Adipose tissue (tissue), 3 donors: ENCODE results near the gene ABL2. TPM values are rescaled to one million over a fixed set of nuclear protein-coding genes. Genes with fewer than 3 reads are reported as not detected.

ENCODE experiments used
- H3K27ac ChIP-seq: one replicate; pipeline ENCODE4 v1.5.1; 2013; ENCODE audit warnings: low read depth, low read length
- WGBS, 3 donors: extraction: QIAGEN DNeasy Blood & Tissue Kit; methylation state at CpG; one replicate each; pipeline ENCODE4 v1.1.7; 2013; 5-methylcytosine and 5-hydroxymethylcytosine counted together
- polyA plus RNA-seq, 3 donors: library from polyadenylated mRNA; stranded (reverse); fragments of 200-250 nt; gene quantifications; one replicate each; pipeline ENCODE4 v1.2.3, GENCODE V29; 2013
- donor health status: healthy with polysubstance abuse.
- donor health status: Bipolar disorder and iron deficiency.
- donor health status: healthy.

Gene ABL2
- polyA plus RNA-seq, 3 donors = 2.6 to 9.7 (median 6.2) TPM

DNA sequence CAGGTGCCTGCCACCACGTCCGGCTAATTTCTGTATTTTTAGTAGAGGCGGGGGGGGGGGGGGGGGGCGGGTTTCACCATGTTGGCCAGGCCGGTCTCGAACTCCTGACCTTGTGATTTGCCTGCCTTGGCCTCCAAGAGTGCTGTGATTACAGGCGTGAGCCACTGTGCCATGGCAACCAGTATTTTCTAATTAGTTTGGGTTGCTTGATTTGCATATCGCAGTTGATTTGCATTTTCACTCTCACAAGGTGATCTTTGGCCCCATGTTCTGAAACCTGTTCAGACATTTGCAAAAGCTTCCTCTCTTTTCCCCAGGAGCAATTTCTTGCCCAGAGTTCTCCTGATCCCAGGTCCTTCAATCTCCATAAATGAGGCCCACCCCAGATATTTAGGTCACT is 145.9 kb downstream of the ABL2 start:
- WGBS, 3 donors = 64 to 91% (median 87%) methylated on average over 6 to 8 of the region's 8 CpGs

DNA sequence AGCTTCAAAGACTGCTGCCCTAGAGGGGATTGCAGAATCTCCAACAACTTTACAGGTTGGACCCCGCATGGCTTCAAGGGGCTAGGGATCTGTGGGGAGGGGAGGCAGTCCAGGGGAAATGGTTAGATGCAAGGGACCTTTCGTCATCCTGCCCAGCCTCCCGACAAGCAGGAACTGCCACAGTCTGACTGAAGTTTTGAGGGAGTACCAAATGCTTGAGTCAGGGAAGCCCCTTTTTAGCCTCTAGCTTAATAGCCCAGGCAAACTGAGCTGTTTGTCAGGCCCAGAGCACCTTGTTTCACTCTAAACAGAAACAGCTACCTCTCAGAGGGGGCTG is 146.5 kb downstream of the ABL2 start:
- WGBS, 3 donors = 2 to 5% (median 5%) methylated on average over 3 of the region's 3 CpGs
- H3K27ac ChIP-seq = no peak overlapping the region

More for the DNA sequence above, 145.9 kb downstream of the ABL2 start:
- H3K27ac ChIP-seq = no peak overlapping the region

DNA sequence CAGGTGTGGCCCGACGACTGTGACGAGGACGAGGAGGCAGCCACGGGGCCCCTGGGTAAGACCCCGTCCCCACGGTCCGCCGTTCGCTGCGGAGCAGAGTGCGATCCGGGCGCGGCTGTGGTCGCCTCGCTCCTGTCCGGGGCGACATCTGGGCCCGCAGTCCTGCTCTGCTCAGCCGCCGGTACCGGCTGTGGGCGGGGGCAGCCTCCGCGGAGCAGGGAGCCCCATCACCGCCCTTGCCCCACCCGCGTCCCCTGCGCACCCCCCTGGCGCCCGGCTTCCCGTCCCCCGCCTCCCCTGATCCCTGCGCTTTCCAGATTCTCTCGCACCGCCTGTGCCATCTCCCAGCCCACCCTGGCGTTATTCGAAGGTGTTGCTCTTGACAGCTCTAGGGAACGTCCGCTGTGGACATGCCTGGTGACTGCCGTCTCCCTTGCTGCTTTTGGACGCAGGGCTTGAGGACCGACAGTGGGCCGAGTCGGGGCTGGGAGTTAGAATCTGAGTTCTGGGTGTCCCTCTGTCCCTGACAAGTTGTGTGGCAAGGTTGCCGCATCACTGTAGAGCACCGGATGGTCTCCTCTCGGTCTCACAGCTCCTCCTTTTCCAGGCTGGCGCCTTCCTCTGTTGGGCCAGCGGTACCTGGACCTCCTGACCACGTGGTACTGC is 147.0 kb downstream of the ABL2 start:
- H3K27ac ChIP-seq = no peak overlapping the region
- 0 to 1% (median 0%) methylated on average over 38 to 52 of the region's 52 CpGs for WGBS, 3 donors

DNA sequence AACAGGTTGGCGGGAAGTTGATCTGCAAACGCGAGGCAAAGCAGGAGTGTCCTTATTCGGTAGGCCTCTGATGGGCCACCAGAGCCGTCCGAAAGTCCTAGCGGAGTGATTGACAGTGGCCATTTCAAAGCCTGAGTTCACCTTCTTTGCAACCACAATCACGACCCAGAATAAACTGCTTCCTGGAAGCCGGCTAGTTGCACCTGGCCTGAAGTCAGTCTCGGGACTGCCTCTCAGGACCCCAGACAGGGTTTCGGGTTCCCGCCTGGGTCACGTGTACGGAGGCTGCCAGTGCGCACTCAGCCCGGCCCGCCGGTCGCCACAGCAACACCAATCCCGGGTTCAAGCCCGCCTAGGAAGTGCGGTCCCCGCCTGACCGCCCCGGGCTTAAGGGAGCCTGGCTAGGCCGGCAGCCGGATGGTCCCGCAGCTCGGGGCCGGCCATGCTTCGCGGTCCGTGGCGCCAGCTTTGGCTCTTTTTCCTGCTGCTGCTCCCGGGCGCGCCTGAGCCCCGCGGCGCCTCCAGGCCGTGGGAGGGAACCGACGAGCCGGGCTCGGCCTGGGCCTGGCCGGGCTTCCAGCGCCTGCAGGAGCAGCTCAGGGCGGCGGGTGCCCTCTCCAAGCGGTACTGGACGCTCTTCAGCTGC is 147.7 kb downstream of the ABL2 start, which contains the start of gene TOR3A:
Gene TOR3A, plus strand, starts transcription at position 384 of the 646 bp plus-strand sequence. Its CDS starts 59 bp downstream, at position 443.
- WGBS, 3 donors = 0% methylated on average over 50 to 51 of the region's 51 CpGs
- no peak within 1 kb of the TSS for H3K27ac ChIP-seq

GRCh38 chr1:179080866-179081686 is 148.4 kb downstream of the ABL2 start:
- no peak overlapping the region for H3K27ac ChIP-seq
- 26 to 40% (median 36%) methylated on average over 18 of the region's 18 CpGs for WGBS, 3 donors

- WGBS, 3 donors = 45 to 53% (median 53%) methylated on average over 17 to 18 of the region's 18 CpGs
- H3K27ac ChIP-seq = no peak overlapping the region
Observed at GRCh38 chr1:179079113-179079761, 150.2 kb downstream of the ABL2 start.

GRCh38 chr1:179077396-179077795 is 152.1 kb downstream of the ABL2 start:
- H3K27ac ChIP-seq = no peak overlapping the region

DNA sequence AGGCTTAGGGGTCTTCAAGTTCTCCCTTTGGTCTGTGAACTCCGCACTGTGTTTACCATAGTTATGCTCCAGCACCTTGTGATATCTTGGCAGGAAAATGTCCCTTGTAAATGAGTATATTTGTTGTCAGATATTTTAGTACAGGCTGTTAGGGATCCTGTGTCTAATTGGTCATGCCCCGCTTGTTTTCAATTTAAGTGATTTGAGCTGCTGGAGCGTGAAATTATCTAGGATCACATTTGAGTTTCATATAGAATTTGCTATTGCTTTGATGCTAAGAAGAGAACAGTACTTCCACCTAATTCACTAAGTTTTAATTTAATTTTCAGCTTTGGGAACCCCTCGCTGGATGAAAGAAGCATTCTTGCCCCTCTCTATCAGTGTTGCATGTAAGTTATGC is 163.0 kb downstream of the ABL2 start:
- no peak overlapping the region for H3K27ac ChIP-seq
- WGBS, 3 donors = 94 to 98% (median 95%) methylated on average over 4 of the region's 4 CpGs

More at GRCh38 chr1:179077396-179077795, 152.1 kb downstream of the ABL2 start:
- WGBS, 3 donors = 74 to 84% (median 81%) methylated on average over 7 of the region's 7 CpGs

GRCh38 chr1:179061360-179062282 is 167.9 kb downstream of the ABL2 start:
- no peak overlapping the region for H3K27ac ChIP-seq
- WGBS, 3 donors = 89 to 96% (median 94%) methylated on average over 8 of the region's 8 CpGs

GRCh38 chr1:179058487-179059483 is 170.7 kb downstream of the ABL2 start:
- 88 to 94% (median 93%) methylated on average over 3 of the region's 3 CpGs for WGBS, 3 donors
- H3K27ac ChIP-seq = no peak overlapping the region

GRCh38 chr1:179055937-179056336 is 173.5 kb downstream of the ABL2 start:
- no peak overlapping the region for H3K27ac ChIP-seq
- WGBS, 3 donors = 96 to 100% (median 98%) methylated on average over 2 of the region's 2 CpGs

DNA sequence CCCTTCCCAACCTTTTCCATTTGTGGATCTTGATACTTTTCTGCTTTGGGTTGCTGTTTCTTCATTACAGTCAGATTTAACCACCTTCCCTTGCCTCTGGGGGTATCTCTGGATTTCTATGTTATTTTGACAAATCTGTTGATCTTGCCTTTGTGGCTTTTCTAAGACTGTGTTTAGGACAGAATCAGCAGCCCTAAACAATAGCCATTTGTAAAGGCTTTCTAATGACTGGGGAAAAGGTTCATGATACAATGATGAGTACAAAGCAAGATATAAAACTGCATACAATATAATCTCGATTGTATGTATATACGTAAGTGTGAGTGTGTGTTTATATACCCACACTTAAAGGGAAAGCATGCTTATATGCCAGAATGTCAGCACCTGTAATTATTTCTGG is 176.0 kb downstream of the ABL2 start:
- H3K27ac ChIP-seq = no peak overlapping the region
- WGBS, 3 donors = 83 to 90% (median 84%) methylated on average over 2 of the region's 2 CpGs

- WGBS, 3 donors = 72 to 91% (median 86%) methylated on average over 2 of the region's 2 CpGs
Observed at GRCh38 chr1:179052776-179053175, 176.7 kb downstream of the ABL2 start.

More at GRCh38 chr1:179052776-179053175, 176.7 kb downstream of the ABL2 start:
- no peak overlapping the region for H3K27ac ChIP-seq
